H9 (cell line): ENCODE measurements around the gene ABCC2. TPM values are rescaled to one million over a fixed set of nuclear protein-coding genes. Genes with fewer than 3 reads are reported as not detected.

Experiments used
- DNase-seq: peaks from one replicate; pipeline ENCODE4 v3.0.0-alpha.2; 2017
- H2AFZ ChIP-seq: one replicate; pipeline ENCODE4 v1.6.1; 2013; ENCODE audit warnings: mild to moderate bottlenecking, low read length, control low read depth, moderate library complexity
- H2AK5ac ChIP-seq: 2 replicates; pipeline ENCODE4 v1.6.1; 2013; ENCODE audit warnings: low read length, control low read depth, mixed read lengths; ENCODE audit not compliant: insufficient read length
- H2BK120ac ChIP-seq: one replicate; pipeline ENCODE4 v1.6.1; 2013; ENCODE audit warnings: low read depth, mild to moderate bottlenecking, low read length, control low read depth, inconsistent platforms; ENCODE audit not compliant: poor library complexity, severe bottlenecking
- H2BK12ac ChIP-seq: 2 replicates; pipeline ENCODE4 v1.6.1; 2013; ENCODE audit warnings: low read length, control low read depth, mixed read lengths, low read depth; ENCODE audit not compliant: insufficient read length
- H2BK15ac ChIP-seq: 2 replicates; pipeline ENCODE4 v1.6.1; 2013; ENCODE audit warnings: low read depth, low read length, control low read depth
- H2BK20ac ChIP-seq: one replicate; pipeline ENCODE4 v1.6.1; 2013; ENCODE audit warnings: low read depth, mild to moderate bottlenecking, low read length, control low read depth, inconsistent platforms; ENCODE audit not compliant: poor library complexity, severe bottlenecking
- H2BK5ac ChIP-seq: 2 replicates; pipeline ENCODE4 v1.6.1; 2013; ENCODE audit warnings: low read length, control low read depth, mixed read lengths; ENCODE audit not compliant: insufficient read length
- H3K14ac ChIP-seq: 2 replicates; pipeline ENCODE4 v1.6.1; 2013; ENCODE audit warnings: low read length, control low read depth; ENCODE audit not compliant: insufficient read depth
- H3K18ac ChIP-seq: 2 replicates; pipeline ENCODE4 v1.6.1; 2013; ENCODE audit warnings: low read depth, mild to moderate bottlenecking, mixed read lengths, low read length, control low read depth; ENCODE audit not compliant: insufficient read length
- H3K23ac ChIP-seq: 2 replicates; pipeline ENCODE4 v1.6.1; 2013; ENCODE audit warnings: low read length, control low read depth, mixed read lengths, low read depth; ENCODE audit not compliant: insufficient read length
- H3K23me2 ChIP-seq: 2 replicates; pipeline ENCODE4 v1.6.1; 2013; ENCODE audit warnings: low read depth, mild to moderate bottlenecking, mixed read lengths, low read length, control low read depth; ENCODE audit not compliant: insufficient read length, poor library complexity, severe bottlenecking
- H3K27ac ChIP-seq: 2 replicates; pipeline ENCODE4 v1.5.1; 2013; ENCODE audit warnings: low read length, control low read depth, mixed read lengths, low read depth; ENCODE audit not compliant: insufficient read length
- H3K27me3 ChIP-seq: 2 replicates; pipeline ENCODE4 v1.6.1; 2013; ENCODE audit warnings: low read length, control low read depth, inconsistent platforms; ENCODE audit not compliant: insufficient read depth
- H3K4ac ChIP-seq: 2 replicates; pipeline ENCODE4 v1.6.1; 2013; ENCODE audit warnings: low read depth, mild to moderate bottlenecking, control low read depth, inconsistent platforms, low read length, moderate library complexity
- H3K4me1 ChIP-seq: 2 replicates; pipeline ENCODE4 v1.6.1; 2013; ENCODE audit warnings: low read length, control low read depth, inconsistent platforms; ENCODE audit not compliant: insufficient read depth
- H3K4me2 ChIP-seq: 2 replicates; pipeline ENCODE4 v1.6.1; 2013; ENCODE audit warnings: low read length, control low read depth, mixed read lengths; ENCODE audit not compliant: insufficient read length, insufficient read depth
- H3K56ac ChIP-seq: 2 replicates; pipeline ENCODE4 v1.6.1; 2013; ENCODE audit warnings: low read depth, mild to moderate bottlenecking, mixed read lengths, low read length, control low read depth; ENCODE audit not compliant: insufficient read length
- H3K79me1 ChIP-seq: 2 replicates; pipeline ENCODE4 v1.6.1; 2013; ENCODE audit warnings: low read depth, mild to moderate bottlenecking, moderate library complexity, low read length, control low read depth, inconsistent platforms; ENCODE audit not compliant: insufficient read depth, poor library complexity, severe bottlenecking
- H3K79me2 ChIP-seq: 2 replicates; pipeline ENCODE4 v1.6.1; 2013; ENCODE audit warnings: low read length, control low read depth, inconsistent platforms; ENCODE audit not compliant: insufficient read depth
- H3K9ac ChIP-seq: 2 replicates; pipeline ENCODE4 v1.6.1; 2013; ENCODE audit warnings: low read length, control low read depth, mixed read lengths; ENCODE audit not compliant: insufficient read length; ENCODE audit errors: extremely low read depth
- H3K9me3 ChIP-seq: one replicate; pipeline ENCODE4 v1.6.1; 2013; ENCODE audit warnings: low read depth, low read length, inconsistent platforms; ENCODE audit not compliant: control insufficient read depth
- H3T11ph ChIP-seq: one replicate; pipeline ENCODE4 v1.6.1; 2013; ENCODE audit warnings: mild to moderate bottlenecking, low read length, control low read depth, inconsistent platforms
- H4K20me1 ChIP-seq: one replicate; pipeline ENCODE4 v1.6.1; 2013; ENCODE audit not compliant: control insufficient read depth, insufficient read length, insufficient read depth
- H4K5ac ChIP-seq: 2 replicates; pipeline ENCODE4 v1.6.1; 2013; ENCODE audit warnings: low read depth, mild to moderate bottlenecking, mixed read lengths, low read length, control low read depth; ENCODE audit not compliant: insufficient read length
- H4K8ac ChIP-seq: replicated peaks from 2 replicates; pipeline ENCODE4 v1.6.1; 2013; ENCODE audit warnings: low read length, control low read depth, mixed read lengths, low read depth; ENCODE audit not compliant: insufficient read length
- H4K91ac ChIP-seq: 2 replicates; pipeline ENCODE4 v1.6.1; 2013; ENCODE audit warnings: low read depth, mild to moderate bottlenecking, moderate library complexity, mixed read lengths, low read length, control low read depth; ENCODE audit not compliant: insufficient read length
- H3K27ac Mint-ChIP-seq, 3 experiments: 2 replicates in 2 of 3; 3 replicates in 1 of 3; pipeline ENCODE4 v1.8.0; 2020 to 2021; ENCODE audit warnings: mixed read lengths in 3 of 3, mild to moderate bottlenecking in 1 of 3, moderate library complexity in 1 of 3
- H3K27me3 Mint-ChIP-seq: 2 replicates; pipeline ENCODE4 v1.8.0; 2021; ENCODE audit warnings: low read depth, mild to moderate bottlenecking, moderate library complexity, mixed read lengths
- H3K36me3 Mint-ChIP-seq, 3 experiments: 2 replicates in 2 of 3; 3 replicates in 1 of 3; pipeline ENCODE4 v1.8.0; 2020 to 2021; ENCODE audit warnings: low read depth in 3 of 3, mixed read lengths in 3 of 3; ENCODE audit not compliant: insufficient read depth in 1 of 3
- H3K4me1 Mint-ChIP-seq, 2 experiments: 2 replicates each; pipeline ENCODE4 v1.8.0; 2020; ENCODE audit warnings: mixed read lengths in 2 of 2
- H3K4me3 Mint-ChIP-seq, 2 experiments: 2 replicates in 1 of 2; 3 replicates in 1 of 2; pipeline ENCODE4 v1.8.0; 2020 to 2021; ENCODE audit warnings: mild to moderate bottlenecking in 2 of 2, mixed read lengths in 2 of 2, moderate library complexity in 1 of 2
- H3K9me3 Mint-ChIP-seq, 2 experiments: 2 replicates in 1 of 2; 3 replicates in 1 of 2; pipeline ENCODE4 v1.8.0; 2020; ENCODE audit warnings: mild to moderate bottlenecking in 2 of 2, mixed read lengths in 2 of 2, moderate library complexity in 1 of 2
- CTCF ChIP-seq: fragments of 200-600 bp; sonication (generic); conservative IDR thresholded peaks from 3 replicates; pipeline ENCODE4 v1.8.0; 2021; ENCODE audit warnings: antibody characterized with exemption, mild to moderate bottlenecking
- WGBS: extraction: QIAGEN DNeasy Blood & Tissue Kit; methylation state at CpG from one replicate; pipeline ENCODE4 v1.1.7; 2013; ENCODE audit warnings: missing lambda C conversion rate, low lambda C conversion rate, mixed read lengths; ENCODE audit not compliant: insufficient read length; ENCODE audit errors: extremely low coverage; 5-methylcytosine and 5-hydroxymethylcytosine counted together
- total RNA-seq: library from RNA; stranded (reverse); gene quantifications from 2 replicates; pipeline ENCODE4 v1.2.1, GENCODE V29; 2021

The ABCC2 gene
- total RNA-seq, 1 experiment from 2014 or later, result 0.68 TPM

DNA sequence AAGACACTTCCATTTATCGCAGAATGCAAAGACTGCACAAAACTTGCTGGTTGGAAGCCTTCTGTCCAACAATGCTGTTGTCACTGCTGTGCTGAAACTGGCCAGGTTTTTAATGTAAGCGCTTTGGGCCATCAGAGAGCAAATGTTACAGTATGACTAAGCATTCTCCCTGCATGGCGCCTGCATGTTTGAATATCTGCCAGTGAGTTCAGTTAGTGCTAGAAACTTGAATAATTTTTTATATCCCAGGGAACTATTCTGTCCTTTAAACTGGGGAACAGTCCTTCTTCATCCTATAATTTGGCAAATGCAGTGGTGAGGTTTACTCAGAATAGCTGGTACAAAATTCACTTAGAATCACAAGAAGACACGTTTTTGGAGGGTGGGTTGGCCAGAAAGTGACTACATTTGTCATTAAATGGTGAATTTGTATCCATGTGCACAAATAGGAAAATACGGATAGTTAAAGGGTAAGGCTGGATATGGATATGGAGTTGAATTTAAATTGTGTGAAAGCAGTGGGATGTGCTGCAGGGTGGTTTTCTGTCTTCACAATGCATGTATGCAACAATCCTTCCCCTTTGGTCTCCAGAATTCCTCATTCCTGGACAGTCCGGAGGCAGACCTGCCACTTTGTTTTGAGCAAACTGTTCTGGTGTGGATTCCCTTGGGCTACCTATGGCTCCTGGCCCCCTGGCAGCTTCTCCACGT lies 1.7 kb downstream of the ABCC2 start:
- Histone ChIP-seq H2BK15ac (no peak overlapping the region), H3K27me3 (no peaks in the 10 kb centered on the region), H4K20me1 (no peaks in the 10 kb centered on the region), H2BK5ac (no peak overlapping the region), H3K18ac (no peak overlapping the region), H2AFZ (no peak overlapping the region), H3K9ac (no peak overlapping the region), H3K23ac (no peak overlapping the region), H3K23me2 (no peaks in the 10 kb centered on the region), H4K8ac (no peak overlapping the region), H3T11ph (no peak overlapping the region), H2BK20ac (no peak overlapping the region), H3K56ac (no peak overlapping the region), H3K79me2 (no peaks in the 10 kb centered on the region), H4K91ac (no peak overlapping the region), H3K4me1 (peaks cover 9% of the 10 kb centered on the region), H3K4ac (no peak overlapping the region), H3K4me2 (no peak overlapping the region), H3K27ac (no peak overlapping the region), H3K79me1 (no peaks in the 10 kb centered on the region), H4K5ac (no peak overlapping the region), H3K9me3 (no peaks in the 10 kb centered on the region), H2BK12ac (no peak overlapping the region), H2AK5ac (no peak overlapping the region), H3K14ac (no peak overlapping the region), H2BK120ac (no peak overlapping the region)
- no peaks in the 10 kb centered on the region for H3K36me3 Mint-ChIP-seq
- no peak for TF ChIP-seq CTCF
- peaks cover 26 to 27% of the 10 kb centered on the region in 2 experiments for H3K4me1 Mint-ChIP-seq
- no CpG with 5 or more reads among the region's 7 CpGs for WGBS
- 0 out of 2 replicates have a peak, but pooled peaks cover 1% of the 10 kb centered on the region for H3K27me3 Mint-ChIP-seq
- peaks cover 0 to 3% of the 10 kb centered on the region in 2 experiments; a peak in 2 of 5 replicates for H3K9me3 Mint-ChIP-seq
- no peak overlapping the region for H3K4me3 Mint-ChIP-seq
- no peak for DNase-seq
- no peak overlapping the region; a peak in 1 of 7 replicates for H3K27ac Mint-ChIP-seq
